Lower lobe of right lung (tissue), 2 donors: Measurements from ENCODE around the gene UMPS. TPM values are rescaled to one million over a fixed set of nuclear protein-coding genes. Genes with fewer than 3 reads are reported as not detected.
A peak's percentile ranks its signal among the peaks of the same experiment; 100 is the strongest.
"Not testable (repeated sequence)": the region's sequence is repeated elsewhere in the genome, so short reads cannot be mapped to it uniquely, and the experiment has no call there.

Experiments
- ATAC-seq, 2 donors: fragments of 200-7000 bp; cut with Tn5 transposase; one replicate each; pipeline ENCODE4 v1.9.1; 2020 to 2022; ENCODE audit warnings: mild to moderate bottlenecking in 2 of 2, moderate library complexity in 2 of 2
- DNase-seq: peaks from one replicate; pipeline ENCODE4 v3.0.0-alpha.2; 2020
- H3K27ac ChIP-seq: fragments of 200-600 bp; one replicate; pipeline ENCODE4 v1.8.0; 2022
- H3K27me3 ChIP-seq: fragments of 200-600 bp; one replicate; pipeline ENCODE4 v1.8.0; 2022; ENCODE audit warnings: low read depth
- H3K36me3 ChIP-seq: fragments of 200-600 bp; one replicate; pipeline ENCODE4 v1.8.0; 2022; ENCODE audit warnings: mild to moderate bottlenecking
- H3K4me1 ChIP-seq: fragments of 200-600 bp; one replicate; pipeline ENCODE4 v1.8.0; 2022
- H3K4me3 ChIP-seq: fragments of 200-600 bp; one replicate; pipeline ENCODE4 v1.8.0; 2022; ENCODE audit warnings: mild to moderate bottlenecking
- H3K9me3 ChIP-seq: fragments of 200-600 bp; one replicate; pipeline ENCODE4 v1.8.0; 2022
- intact Hi-C: fragments of 100-400 bp; cut with DNase I; formaldehyde crosslinking; loops from one replicate; pipeline ENCODE4 v1.11.0; 2022
- total RNA-seq: library from RNA; stranded (reverse); fragmentation: NEBNext Ultra II Directional; extraction: Animal tissue kit (Norgen Biotek cat#: 25700); gene quantifications from one replicate; pipeline ENCODE4 v1.2.1, GENCODE V29; 2021
- TF ChIP-seq, protein P1 (sequence below): fragments of 200-600 bp; IDR thresholded peaks from one replicate; pipeline ENCODE4 v1.8.0; 2022; ENCODE audit warnings: antibody characterized with exemption, mild to moderate bottlenecking
- donor health status: DM: no; HTN: yes; CAD: no; lungs with severe emphysema.

Gene UMPS
- total RNA-seq, 1 donor from 2014 or later = 27.8 TPM

DNA sequence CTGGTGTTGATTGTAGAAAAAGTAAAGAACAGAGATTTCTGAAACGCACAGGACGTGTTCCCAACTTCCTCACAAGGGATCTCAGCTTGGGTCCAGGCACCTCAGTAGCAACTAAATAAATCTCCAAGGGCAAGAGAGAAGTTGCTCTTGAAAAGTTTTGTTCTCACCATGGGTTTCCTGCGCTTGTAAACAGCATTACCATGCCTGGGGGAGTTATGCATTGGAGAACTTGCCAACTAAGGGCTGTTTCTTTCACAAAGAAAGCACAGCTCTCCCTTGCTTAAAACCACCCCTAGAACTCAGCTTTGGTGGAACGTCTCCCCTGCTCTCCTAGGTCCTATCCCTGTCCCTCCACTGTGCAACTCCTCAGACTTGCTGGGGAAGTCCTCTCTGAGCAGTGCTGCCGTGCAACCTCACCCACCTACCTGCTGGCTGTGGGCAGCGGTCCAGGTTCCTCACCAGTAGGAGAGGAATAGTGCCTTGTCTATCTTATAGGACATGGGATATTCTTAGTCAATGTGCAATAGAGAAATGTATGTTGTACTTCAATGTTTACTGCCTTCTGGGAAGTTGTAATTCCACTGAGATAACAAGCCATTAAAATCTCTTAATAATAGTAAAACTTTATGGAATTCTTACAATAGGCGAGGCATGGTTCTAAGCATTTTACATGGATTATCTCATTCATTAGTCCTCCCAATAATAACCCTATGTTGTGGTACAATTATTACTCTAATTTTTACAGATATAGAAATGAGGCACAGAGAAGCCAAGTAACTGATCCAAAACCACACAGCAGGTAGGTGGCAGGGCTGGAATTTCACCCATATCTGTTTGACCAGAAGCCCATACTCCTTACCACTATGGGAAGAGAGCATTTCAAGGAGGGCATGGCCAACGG lies 51.5 kb downstream of the UMPS start:
- H3K4me1 ChIP-seq = peaks cover 36% of the 10 kb centered on the region
- DNase-seq = no peak

DNA sequence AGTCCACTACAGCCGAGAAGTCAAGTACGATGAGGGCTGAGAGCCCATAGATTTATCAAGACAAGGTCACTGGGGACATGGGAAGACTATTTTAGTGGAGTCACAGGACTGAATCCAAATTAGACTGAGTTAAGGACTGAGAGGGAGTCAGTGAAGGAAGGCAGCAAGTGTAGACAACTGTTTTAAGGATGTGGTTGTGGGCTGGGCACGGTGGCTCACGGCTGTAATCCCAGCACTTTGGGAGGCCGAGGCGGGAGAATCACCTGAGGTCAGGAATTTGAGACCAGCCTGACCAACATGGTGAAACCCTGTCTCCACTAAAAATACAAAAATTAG lies 52.1 kb downstream of the UMPS start:
- H3K36me3 ChIP-seq, H3K9me3 ChIP-seq, ATAC-seq, H3K27ac ChIP-seq, DNase-seq, intact Hi-C loops, H3K27me3 ChIP-seq, H3K4me3 ChIP-seq: not testable (repeated sequence)
- peaks cover 42% of the 10 kb centered on the region for H3K4me1 ChIP-seq

More for the DNA sequence above, 51.5 kb downstream of the UMPS start:
- Histone ChIP-seq H3K36me3 (peaks cover 4% of the 10 kb centered on the region), H3K27ac (peak overlapping the region; percentile 82), H3K9me3 (no peaks in the 10 kb centered on the region), H3K4me3 (no peak overlapping the region), H3K27me3 (no peaks in the 10 kb centered on the region)
- TF ChIP-seq, protein P1, sequence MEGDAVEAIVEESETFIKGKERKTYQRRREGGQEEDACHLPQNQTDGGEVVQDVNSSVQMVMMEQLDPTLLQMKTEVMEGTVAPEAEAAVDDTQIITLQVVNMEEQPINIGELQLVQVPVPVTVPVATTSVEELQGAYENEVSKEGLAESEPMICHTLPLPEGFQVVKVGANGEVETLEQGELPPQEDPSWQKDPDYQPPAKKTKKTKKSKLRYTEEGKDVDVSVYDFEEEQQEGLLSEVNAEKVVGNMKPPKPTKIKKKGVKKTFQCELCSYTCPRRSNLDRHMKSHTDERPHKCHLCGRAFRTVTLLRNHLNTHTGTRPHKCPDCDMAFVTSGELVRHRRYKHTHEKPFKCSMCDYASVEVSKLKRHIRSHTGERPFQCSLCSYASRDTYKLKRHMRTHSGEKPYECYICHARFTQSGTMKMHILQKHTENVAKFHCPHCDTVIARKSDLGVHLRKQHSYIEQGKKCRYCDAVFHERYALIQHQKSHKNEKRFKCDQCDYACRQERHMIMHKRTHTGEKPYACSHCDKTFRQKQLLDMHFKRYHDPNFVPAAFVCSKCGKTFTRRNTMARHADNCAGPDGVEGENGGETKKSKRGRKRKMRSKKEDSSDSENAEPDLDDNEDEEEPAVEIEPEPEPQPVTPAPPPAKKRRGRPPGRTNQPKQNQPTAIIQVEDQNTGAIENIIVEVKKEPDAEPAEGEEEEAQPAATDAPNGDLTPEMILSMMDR = no peak
- intact Hi-C loops = no loop called here
- ATAC-seq = no peak

DNA sequence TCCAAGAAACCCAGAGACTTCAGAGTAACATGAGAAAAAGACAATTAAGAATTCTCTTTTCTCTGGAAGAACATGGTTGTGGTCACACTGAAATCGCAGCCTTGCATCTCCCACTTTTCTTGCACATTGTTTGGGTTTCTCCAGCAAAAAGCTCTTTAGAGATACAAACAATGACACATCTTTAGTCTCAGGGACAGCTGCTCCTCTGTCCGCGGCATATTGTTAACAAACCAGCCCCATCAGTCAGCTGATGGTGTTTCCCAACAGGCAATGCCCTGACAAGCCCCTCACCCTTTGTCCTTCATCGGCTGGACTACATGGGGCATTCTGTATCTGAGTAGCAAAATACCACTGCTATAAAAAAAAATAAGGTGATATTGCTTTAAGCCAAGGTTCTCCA lies 53.4 kb downstream of the UMPS start:
- Histone ChIP-seq H3K4me1 (peaks cover 42% of the 10 kb centered on the region), H3K4me3 (no peak overlapping the region), H3K27me3 (no peaks in the 10 kb centered on the region), H3K27ac (no peak overlapping the region), H3K9me3 (no peaks in the 10 kb centered on the region), H3K36me3 (peaks cover 4% of the 10 kb centered on the region)
- TF ChIP-seq, protein P1 = no peak
- no peak for DNase-seq
- intact Hi-C loops = no loop called here
- ATAC-seq = no peak

DNA sequence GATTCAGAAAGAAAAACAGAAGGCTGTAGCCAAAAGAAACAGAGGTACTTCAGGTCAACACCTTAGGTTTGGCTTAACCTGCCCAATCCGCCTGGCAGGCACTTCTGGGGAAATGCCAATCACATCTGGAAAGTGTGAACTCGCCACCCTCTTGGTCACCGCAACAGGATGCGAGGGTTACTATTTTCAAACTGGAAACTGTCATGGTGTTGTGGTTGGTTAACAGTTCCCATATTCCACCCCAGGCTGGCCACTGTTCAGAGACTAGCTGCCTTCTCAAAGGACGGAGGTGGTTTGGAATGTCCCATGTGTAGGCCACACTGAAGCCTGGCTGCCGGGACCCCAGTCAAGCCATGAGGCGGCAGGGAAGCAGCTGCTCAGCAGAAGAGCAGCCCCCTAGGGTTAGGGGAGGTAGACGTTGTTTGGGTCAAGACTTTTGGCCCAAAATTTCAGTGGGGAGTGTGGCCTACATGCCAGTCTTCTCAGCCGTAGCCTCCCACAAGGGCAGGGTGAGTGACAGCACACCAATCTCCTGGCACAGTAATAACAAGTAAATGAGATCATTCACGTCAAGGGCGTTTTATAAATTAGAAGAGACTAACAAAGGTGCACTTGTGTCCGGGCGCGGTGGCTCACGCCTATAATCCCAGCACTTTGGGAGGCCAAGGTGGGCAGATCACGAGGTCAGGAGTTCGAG lies 54.6 kb downstream of the UMPS start:
- no peak for DNase-seq
- intact Hi-C loops = no loop called here

DNA sequence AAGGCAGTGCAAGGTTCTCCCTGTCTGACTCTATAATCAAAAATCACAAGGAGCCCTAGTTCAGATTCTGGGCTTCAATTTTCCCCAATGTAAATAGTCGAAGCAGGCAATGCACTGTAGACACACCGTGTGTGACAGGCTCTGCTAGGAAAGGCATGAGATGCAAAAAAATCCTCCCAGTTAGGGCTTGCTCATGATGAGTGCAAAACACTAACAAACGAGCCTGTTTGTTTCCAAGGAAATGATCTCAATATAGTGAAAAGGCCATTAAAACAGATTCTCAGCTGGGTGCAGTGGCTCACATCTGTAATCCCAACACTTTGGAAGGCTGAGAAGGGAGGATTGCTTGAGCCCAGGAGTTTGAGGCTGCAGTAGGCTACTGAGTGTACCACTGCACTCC lies 55.7 kb downstream of the UMPS start:
- Histone ChIP-seq H3K9me3 (no peaks in the 10 kb centered on the region), H3K27me3 (no peaks in the 10 kb centered on the region), H3K36me3 (peaks cover 4% of the 10 kb centered on the region), H3K4me1 (peaks cover 29% of the 10 kb centered on the region), H3K27ac (no peak overlapping the region), H3K4me3 (no peak overlapping the region)
- intact Hi-C loops = no loop called here
- ATAC-seq (no peak), DNase-seq (no peak)
- TF ChIP-seq, protein P1 = no peak

More for the DNA sequence above, 54.6 kb downstream of the UMPS start:
- no peak overlapping the region for H3K27ac ChIP-seq
- TF ChIP-seq, protein P1 = no peak
- H3K27me3 ChIP-seq = no peaks in the 10 kb centered on the region
- no peak for ATAC-seq
- H3K9me3 ChIP-seq = no peaks in the 10 kb centered on the region
- H3K4me3 ChIP-seq = no peak overlapping the region
- peaks cover 38% of the 10 kb centered on the region for H3K4me1 ChIP-seq
- H3K36me3 ChIP-seq = peaks cover 4% of the 10 kb centered on the region
